GM18909 (cell line): ENCODE data around the gene FANCM.
A peak's percentile ranks its signal among the peaks of the same experiment; 100 is the strongest.
"Not testable (repeated sequence)": the region's sequence is repeated elsewhere in the genome, so short reads cannot be mapped to it uniquely, and the experiment has no call there.

ENCODE experiments used
- ATAC-seq: cut with Tn5 transposase; IDR thresholded peaks from one replicate; pipeline ENCODE4 v1.9.1; 2021; ENCODE audit warnings: mild to moderate bottlenecking; ENCODE audit not compliant: unreplicated experiment, poor library complexity

FANCM gene

GRCh38 chr14:45213716-45214115, 78.0 kb downstream of the FANCM start:
- ATAC-seq, result not testable (repeated sequence)

- ATAC-seq, result not testable (repeated sequence)
Measured at GRCh38 chr14:45214341-45214740, 78.6 kb downstream of the FANCM start.

DNA sequence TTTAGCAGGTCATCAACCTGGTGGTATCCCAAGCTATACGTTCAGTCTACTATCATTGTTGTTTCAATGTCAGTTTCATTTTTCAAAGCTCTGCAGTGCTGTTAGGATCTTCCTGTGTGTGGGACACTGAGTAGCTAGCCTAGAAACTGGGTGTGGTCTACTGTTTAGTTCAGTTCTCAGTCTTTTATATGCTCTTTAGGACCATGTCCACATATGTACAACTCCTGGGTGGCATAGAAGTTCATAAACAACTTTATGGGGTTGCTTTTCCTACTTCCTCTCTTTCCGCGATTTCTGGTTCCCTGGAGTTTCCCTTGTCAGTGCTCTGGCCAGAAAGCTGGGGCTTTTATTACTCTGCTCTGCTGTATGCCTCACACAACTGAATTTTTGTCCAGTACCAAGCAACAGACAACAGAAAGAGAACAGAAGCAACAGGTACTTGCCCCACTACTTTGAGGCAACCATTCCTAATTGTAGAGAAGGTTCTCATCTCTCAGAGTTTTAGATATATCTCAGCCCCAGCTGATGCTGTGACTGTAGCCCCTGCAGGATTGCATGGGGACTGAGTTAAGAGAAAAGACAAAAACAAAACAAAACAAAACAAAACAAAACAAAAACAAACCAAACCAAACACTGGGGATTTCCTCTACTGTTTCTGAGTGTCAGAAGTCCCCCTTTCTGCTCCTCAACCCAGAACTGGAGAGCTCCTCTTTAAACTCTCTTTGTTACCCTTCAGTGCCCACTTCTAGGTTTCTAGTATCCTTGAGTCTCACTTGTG, 86.9 kb downstream of the FANCM start:
- ATAC-seq, result peak; percentile 50

GRCh38 chr14:45227566-45227965, 91.8 kb downstream of the FANCM start:
- no peak for ATAC-seq

DNA sequence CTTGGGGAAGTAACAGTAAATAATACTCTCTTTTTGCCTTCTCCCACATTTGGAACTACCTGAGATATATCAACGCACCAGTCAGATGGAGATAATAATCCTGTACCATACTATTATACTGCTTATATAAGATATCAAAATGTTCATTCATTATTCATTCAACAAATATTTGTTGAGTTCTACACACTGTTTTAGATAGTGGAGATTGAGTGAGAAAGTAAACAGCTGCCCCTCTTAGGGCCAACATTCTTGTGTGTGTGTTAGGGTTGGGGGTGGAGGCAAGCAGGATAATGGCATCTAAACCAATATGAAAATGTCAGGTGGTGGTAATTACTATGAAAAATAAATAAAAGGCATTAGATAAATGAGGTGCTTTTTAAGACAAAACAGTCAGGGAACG, 103.3 kb downstream of the FANCM start:
- ATAC-seq, result no peak

- ATAC-seq, result no peak
Measured at GRCh38 chr14:45242706-45243105, 107.0 kb downstream of the FANCM start.

- ATAC-seq, result no peak
Measured at GRCh38 chr14:45246151-45246550, 110.4 kb downstream of the FANCM start.

- ATAC-seq, result no peak
Measured at GRCh38 chr14:45246691-45247090, 111.0 kb downstream of the FANCM start.

DNA sequence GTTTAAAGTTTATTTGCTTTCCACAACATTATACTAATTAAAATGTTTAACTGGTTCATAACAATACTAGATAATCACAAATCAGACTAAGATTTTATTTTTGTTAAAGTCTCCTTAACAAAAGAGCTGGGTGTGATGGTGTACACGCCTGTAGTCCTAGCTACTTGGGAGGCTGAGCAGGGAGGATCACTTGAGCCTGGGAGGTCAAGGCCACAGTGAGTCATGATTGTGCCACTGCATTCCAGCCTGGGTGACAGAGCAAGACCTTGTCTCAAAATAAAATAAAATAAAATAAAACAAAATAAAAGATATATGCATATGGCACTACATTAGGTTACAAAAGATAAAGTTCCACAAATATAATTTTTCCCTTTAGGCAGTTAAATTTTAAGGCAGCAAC, 111.7 kb downstream of the FANCM start:
- no peak for ATAC-seq

GRCh38 chr14:45249856-45250575, 114.3 kb downstream of the FANCM start:
- ATAC-seq, result peak; percentile 26
